AG09319 (cell line): Measurements from ENCODE around the gene NUDT2.

Experiments used
- DNase-seq: peaks from one replicate; pipeline ENCODE4 v3.0.0-alpha.2; 2010; ENCODE audit warnings: low read depth; ENCODE audit errors: extremely low read depth
- TF ChIP-seq, protein P1 (sequence below): IDR thresholded peaks from 2 replicates; pipeline ENCODE4 v1.5.1; 2011; ENCODE audit warnings: low read depth, mild to moderate bottlenecking, inconsistent platforms, low read length, moderate library complexity

Gene NUDT2

DNA sequence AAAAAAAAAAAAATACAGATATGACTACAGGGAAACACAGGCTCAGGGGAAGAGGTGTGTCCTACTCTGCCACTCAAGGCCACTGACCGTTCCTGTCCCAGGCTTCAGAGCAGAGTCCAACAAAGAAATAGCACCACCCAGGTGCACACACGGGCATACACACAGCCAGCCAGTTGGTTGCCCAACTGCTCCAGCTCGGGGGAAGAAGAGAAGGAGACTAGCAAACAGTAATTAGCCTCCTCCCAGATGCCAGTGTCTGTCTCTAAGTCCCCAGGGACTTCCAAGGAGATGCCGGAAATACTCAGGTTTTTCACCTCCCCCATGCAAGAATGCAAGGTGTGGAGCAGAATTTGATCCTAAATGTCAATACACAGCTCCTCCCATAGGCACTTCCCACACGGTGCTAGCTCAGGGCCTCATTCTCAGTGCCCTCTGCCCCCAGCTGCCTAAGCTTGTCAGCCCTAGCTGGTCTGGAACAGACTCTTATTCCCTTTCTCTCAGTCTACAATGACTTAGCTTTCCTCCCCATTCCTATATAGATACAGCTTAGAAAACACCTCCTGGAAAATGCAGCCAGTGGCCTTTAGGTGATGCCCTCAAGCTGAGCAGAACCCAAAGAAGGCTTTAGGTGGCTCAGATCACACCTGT, 45.7 kb downstream of the NUDT2 start:
- no peak for DNase-seq
- TF ChIP-seq, protein P1, sequence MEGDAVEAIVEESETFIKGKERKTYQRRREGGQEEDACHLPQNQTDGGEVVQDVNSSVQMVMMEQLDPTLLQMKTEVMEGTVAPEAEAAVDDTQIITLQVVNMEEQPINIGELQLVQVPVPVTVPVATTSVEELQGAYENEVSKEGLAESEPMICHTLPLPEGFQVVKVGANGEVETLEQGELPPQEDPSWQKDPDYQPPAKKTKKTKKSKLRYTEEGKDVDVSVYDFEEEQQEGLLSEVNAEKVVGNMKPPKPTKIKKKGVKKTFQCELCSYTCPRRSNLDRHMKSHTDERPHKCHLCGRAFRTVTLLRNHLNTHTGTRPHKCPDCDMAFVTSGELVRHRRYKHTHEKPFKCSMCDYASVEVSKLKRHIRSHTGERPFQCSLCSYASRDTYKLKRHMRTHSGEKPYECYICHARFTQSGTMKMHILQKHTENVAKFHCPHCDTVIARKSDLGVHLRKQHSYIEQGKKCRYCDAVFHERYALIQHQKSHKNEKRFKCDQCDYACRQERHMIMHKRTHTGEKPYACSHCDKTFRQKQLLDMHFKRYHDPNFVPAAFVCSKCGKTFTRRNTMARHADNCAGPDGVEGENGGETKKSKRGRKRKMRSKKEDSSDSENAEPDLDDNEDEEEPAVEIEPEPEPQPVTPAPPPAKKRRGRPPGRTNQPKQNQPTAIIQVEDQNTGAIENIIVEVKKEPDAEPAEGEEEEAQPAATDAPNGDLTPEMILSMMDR: no peak

DNA sequence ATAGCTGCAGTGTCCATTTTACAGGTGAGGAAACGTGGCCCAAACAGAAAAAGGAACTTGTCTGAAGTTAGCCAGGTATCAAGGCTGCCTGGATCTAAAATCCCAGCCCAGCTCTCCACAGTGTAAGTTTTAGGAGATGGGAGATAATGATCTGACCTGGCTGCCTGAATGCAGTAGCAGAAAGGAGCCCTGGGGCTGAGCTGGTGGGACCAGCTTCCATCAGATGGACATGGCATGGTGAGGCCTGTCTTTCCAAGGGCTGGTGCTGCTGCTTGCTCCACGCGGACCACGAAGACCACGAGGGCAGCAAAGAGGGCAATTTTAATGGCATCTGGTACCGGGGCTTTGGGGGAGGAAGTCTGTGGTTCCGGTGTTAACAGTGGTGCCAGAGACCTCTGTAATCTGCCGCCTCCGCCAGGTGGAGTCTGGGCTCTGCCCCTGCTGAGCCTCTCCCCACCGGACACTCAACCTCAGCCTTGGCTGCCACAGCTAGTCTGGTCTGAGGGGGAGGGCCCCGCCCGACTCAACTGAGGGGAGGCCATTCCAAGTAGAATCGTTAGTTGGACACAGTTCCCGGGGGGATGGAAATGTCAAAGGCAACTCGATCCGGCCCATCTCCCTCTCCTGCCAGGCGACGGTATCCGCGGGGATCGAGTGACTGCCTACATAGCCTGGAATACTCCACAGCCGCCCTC, 46.7 kb downstream of the NUDT2 start:
- no peak for DNase-seq
- TF ChIP-seq, protein P1: no peak

DNA sequence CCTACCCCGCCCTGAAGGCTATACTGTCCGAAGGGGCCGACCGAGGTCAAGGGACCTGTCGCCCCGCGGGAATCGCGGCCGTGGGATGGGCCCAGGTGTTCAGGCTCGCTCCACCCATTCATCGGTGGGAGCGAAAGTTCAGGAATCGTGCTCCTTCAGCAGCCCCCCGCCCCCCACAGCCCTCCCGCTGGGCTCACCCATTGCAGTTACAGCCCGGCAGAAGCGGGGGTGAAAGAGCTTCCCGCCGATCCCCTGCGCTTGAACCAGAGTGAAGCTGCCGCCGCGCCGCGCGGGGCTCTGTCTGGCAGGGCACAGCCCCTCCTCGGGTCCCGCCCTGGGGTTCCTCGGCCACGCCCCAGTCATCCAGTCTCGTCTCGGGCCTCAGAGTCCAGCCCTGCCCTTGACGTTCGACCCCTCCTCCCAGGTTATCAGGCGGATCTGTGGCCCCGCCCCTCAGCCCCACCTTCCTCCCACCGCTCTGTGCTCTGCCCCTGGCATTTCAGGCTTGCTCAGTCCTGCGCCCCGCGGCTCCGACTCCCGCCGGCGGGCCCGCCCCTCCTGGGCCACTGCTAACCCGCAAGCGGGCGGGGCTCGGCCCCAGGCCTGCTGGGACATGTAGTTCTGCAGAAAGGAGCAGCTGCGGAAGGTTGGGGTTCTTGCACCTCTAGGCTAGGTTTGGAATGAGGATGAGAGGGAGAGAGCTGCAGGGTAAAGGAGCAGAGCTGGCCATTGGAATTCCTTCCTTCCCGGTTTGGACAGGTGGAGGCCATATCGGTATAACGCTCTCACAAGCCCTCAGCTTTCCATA, 47.4 kb downstream of the NUDT2 start, which contains the start of gene MYORG:
TSS of gene MYORG (minus strand) at position 303 of the 808 bp plus-strand sequence. CDS start 3,955 bp downstream, outside the sequence.
- DNase-seq: peak; percentile 57
- TF ChIP-seq, protein P1: no peak

DNA sequence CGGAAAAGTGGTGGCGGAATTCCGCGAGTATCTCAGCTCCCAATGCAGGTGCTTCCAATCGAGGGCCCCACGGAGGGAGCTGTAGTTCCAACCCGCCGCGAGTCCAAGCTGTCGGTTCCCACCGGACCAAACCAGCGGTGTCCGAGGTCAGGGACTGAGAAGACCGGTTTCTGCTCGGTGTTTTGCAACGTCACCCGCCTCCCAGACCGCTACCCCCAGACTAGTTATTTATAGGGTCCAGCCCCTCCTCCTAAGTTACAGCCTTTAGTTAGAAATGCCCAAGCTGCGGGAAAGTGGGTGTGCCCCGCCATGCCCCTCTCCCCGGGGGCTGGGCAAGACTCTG, 48.0 kb downstream of the NUDT2 start:
- TF ChIP-seq, protein P1: no peak
- DNase-seq: no peak

DNA sequence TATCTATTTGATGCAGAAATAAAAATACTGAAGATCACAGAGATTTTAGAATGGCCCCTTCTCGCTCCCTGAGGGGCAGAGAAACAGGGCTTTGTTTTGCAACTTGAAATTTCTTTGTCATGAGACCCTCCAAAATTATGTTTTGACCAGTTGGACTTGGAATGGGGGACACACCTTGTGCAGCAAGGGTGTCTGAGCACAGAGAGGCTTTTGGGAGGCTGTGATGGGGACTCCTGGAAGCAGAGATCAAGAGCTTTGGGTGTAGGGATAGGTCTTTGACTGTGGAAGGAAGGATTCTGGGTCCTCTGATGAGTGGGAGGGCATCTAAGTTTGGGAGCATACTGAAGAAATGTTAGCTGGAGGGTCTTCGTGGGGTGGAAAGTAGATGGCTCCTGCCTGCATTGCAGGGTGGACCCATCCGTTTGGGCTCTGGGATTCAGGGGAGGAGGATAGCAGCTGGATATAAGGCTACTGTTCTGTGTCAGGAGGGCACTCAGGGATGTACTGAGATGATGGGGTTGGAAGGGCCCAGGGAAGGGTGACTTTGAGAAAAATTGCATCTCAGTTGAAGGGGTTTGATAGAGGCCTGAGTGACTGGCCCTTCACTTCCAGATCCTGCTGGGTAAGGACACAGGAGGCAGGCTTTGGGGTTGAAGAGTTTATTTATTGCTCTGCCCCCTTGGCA, 49.1 kb downstream of the NUDT2 start:
- TF ChIP-seq, protein P1: no peak

DNA sequence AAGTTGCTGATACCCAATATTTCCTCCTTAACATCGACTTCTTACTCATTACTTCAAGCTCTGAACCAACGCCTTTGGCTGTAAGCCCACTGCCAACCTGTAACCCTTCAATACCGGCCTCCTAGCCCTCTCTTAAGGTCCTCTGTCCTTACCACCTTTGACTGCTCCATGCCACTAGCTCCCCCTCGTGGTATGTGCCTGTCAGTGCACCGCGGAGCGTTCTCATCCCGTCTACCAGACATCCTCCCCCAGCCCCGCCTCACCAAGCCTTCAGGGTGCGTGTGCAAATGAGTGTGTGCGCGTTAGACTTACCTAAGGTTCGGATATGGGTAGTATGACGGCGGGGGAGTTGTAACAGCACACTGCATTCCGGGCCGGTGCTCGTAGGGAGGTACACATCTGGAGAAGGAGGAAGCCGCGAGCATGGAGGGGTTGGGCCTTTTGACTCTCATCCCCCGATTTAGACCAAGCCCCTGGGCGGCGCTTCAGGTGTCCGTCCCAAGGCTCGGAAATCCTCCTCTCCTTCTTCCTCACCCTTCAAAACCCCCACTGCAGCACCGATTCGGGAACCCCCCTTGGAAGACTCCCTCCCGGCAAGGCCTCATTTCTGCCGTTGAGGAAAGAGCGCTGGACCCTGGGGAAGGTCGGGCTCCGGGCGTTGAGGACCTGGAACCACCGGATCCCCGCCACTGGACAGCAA, 50.1 kb downstream of the NUDT2 start:
- DNase-seq: peak; percentile 54
- TF ChIP-seq, protein P1: no peak; the same call in none of the 2 replicates

More for the DNA sequence above, 49.1 kb downstream of the NUDT2 start:
- DNase-seq: no peak
